Neural progenitor cell (in vitro differentiated cells): ENCODE results near the gene HABP4. TPM values are rescaled to one million over a fixed set of nuclear protein-coding genes. Genes with fewer than 3 reads are reported as not detected.

Source experiments
- DNase-seq: peaks from one replicate; pipeline ENCODE4 v3.0.0-alpha.2; 2016; ENCODE audit warnings: low spot score
- H2AFZ ChIP-seq: fragments of 200-600 bp; sonication (generic); replicated peaks from 2 replicates; pipeline ENCODE4 v1.6.1; 2016; ENCODE audit warnings: antibody characterized with exemption
- H3F3A ChIP-seq: fragments of 200-600 bp; sonication (generic); 2 replicates; pipeline ENCODE4 v1.6.1; 2016; ENCODE audit warnings: antibody characterized with exemption, low read depth
- H3K27ac ChIP-seq: fragments of 200-600 bp; sonication (generic); 2 replicates; pipeline ENCODE4 v1.5.1; 2016; ENCODE audit warnings: mild to moderate bottlenecking
- H3K27me3 ChIP-seq: fragments of 200-600 bp; sonication (generic); 2 replicates; pipeline ENCODE4 v1.6.1; 2016; ENCODE audit warnings: mild to moderate bottlenecking, moderate library complexity
- H3K36me3 ChIP-seq: fragments of 200-600 bp; sonication (generic); 2 replicates; pipeline ENCODE4 v1.5.1; 2016
- H3K4me1 ChIP-seq: fragments of 200-600 bp; sonication (generic); 2 replicates; pipeline ENCODE4 v1.6.1; 2016; ENCODE audit warnings: mixed run types
- H3K4me2 ChIP-seq: fragments of 200-600 bp; sonication (generic); 2 replicates; pipeline ENCODE4 v1.6.1; 2016
- H3K4me3 ChIP-seq: fragments of 200-600 bp; sonication (generic); 2 replicates; pipeline ENCODE4 v1.5.1; 2016
- H3K79me2 ChIP-seq: fragments of 200-600 bp; sonication (generic); 2 replicates; pipeline ENCODE4 v1.6.1; 2016; ENCODE audit warnings: low read depth
- H3K9ac ChIP-seq: fragments of 200-600 bp; sonication (generic); 2 replicates; pipeline ENCODE4 v1.6.1; 2016
- H3K9me3 ChIP-seq: fragments of 200-600 bp; sonication (generic); 2 replicates; pipeline ENCODE4 v1.5.1; 2016; ENCODE audit warnings: low read depth
- H4K20me1 ChIP-seq: fragments of 200-600 bp; sonication (generic); 2 replicates; pipeline ENCODE4 v1.6.1; 2016; ENCODE audit warnings: low read depth
- H3K27ac Mint-ChIP-seq: 3 replicates; pipeline ENCODE4 v1.8.0; 2021; ENCODE audit warnings: mixed read lengths
- H3K27me3 Mint-ChIP-seq: 2 replicates; pipeline ENCODE4 v1.8.0; 2022; ENCODE audit warnings: low read depth, mild to moderate bottlenecking, inconsistent platforms, moderate library complexity, mixed read lengths; ENCODE audit not compliant: insufficient read depth
- H3K36me3 Mint-ChIP-seq: 3 replicates; pipeline ENCODE4 v1.8.0; 2021; ENCODE audit warnings: mixed read lengths
- H3K4me1 Mint-ChIP-seq: 3 replicates; pipeline ENCODE4 v1.8.0; 2021; ENCODE audit warnings: mixed read lengths
- H3K4me3 Mint-ChIP-seq: 3 replicates; pipeline ENCODE4 v1.8.0; 2021; ENCODE audit warnings: mild to moderate bottlenecking, moderate library complexity, mixed read lengths
- H3K9me3 Mint-ChIP-seq: 3 replicates; pipeline ENCODE4 v1.8.0; 2020; ENCODE audit warnings: mixed read lengths
- EZH2 ChIP-seq: fragments of 200-600 bp; sonication (generic); IDR thresholded peaks from 2 replicates; pipeline ENCODE4 v1.6.1; 2017; ENCODE audit warnings: antibody characterized with exemption, mild to moderate bottlenecking, moderate library complexity
- EZH2phosphoT487 ChIP-seq: fragments of 200-600 bp; sonication (generic); IDR thresholded peaks from 2 replicates; pipeline ENCODE4 v1.6.1; 2017; ENCODE audit warnings: antibody characterized with exemption
- total RNA-seq: library from RNA; depleted of rRNA; stranded (reverse); fragments of >200 nt; gene quantifications from 2 replicates; pipeline ENCODE4 v1.2.3, GENCODE V29; 2015; ENCODE audit warnings: low replicate concordance
- TF ChIP-seq, protein P1 (sequence below): fragments of 200-600 bp; sonication (generic); IDR thresholded peaks from 2 replicates; pipeline ENCODE4 v1.5.1; 2017; ENCODE audit warnings: antibody characterized with exemption, mild to moderate bottlenecking

HABP4 gene
- total RNA-seq, 1 donor from 2014 or later = 12.3 TPM

GRCh38 chr9:96436063-96436455, 13.9 kb upstream of the HABP4 start:
- Mint-ChIP-seq H3K27me3 (peaks cover 5% of the 10 kb centered on the region), H3K4me3 (no peak overlapping the region), H3K27ac (peak overlapping the region; percentile 42), H3K4me1 (peaks cover 9% of the 10 kb centered on the region), H3K36me3 (no peaks in the 10 kb centered on the region), H3K9me3 (no peaks in the 10 kb centered on the region)
- H3K9ac ChIP-seq = no peak overlapping the region
- H3K36me3 ChIP-seq = no peaks in the 10 kb centered on the region
- no peaks in the 10 kb centered on the region for H3K4me1 ChIP-seq
- no peak overlapping the region for H2AFZ ChIP-seq
- H3K27ac ChIP-seq = no peak overlapping the region
- no peaks in the 10 kb centered on the region for H3K27me3 ChIP-seq
- H3K4me2 ChIP-seq = no peak overlapping the region
- H4K20me1 ChIP-seq = no peaks in the 10 kb centered on the region
- H3F3A ChIP-seq = no peaks in the 10 kb centered on the region
- no peaks in the 10 kb centered on the region for H3K9me3 ChIP-seq
- no peak for DNase-seq
- TF ChIP-seq EZH2phosphoT487 (no peak), EZH2 (no peak)
- TF ChIP-seq, protein P1, sequence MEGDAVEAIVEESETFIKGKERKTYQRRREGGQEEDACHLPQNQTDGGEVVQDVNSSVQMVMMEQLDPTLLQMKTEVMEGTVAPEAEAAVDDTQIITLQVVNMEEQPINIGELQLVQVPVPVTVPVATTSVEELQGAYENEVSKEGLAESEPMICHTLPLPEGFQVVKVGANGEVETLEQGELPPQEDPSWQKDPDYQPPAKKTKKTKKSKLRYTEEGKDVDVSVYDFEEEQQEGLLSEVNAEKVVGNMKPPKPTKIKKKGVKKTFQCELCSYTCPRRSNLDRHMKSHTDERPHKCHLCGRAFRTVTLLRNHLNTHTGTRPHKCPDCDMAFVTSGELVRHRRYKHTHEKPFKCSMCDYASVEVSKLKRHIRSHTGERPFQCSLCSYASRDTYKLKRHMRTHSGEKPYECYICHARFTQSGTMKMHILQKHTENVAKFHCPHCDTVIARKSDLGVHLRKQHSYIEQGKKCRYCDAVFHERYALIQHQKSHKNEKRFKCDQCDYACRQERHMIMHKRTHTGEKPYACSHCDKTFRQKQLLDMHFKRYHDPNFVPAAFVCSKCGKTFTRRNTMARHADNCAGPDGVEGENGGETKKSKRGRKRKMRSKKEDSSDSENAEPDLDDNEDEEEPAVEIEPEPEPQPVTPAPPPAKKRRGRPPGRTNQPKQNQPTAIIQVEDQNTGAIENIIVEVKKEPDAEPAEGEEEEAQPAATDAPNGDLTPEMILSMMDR = no peak
- H3K4me3 ChIP-seq = no peak overlapping the region
- no peaks in the 10 kb centered on the region for H3K79me2 ChIP-seq

- Histone ChIP-seq H3K4me3 (no peak overlapping the region), H3F3A (no peaks in the 10 kb centered on the region), H3K27ac (no peak overlapping the region), H3K36me3 (no peaks in the 10 kb centered on the region), H2AFZ (no peak overlapping the region), H4K20me1 (no peaks in the 10 kb centered on the region), H3K9me3 (no peaks in the 10 kb centered on the region), H3K27me3 (no peaks in the 10 kb centered on the region), H3K4me2 (no peak overlapping the region), H3K79me2 (no peaks in the 10 kb centered on the region), H3K4me1 (no peaks in the 10 kb centered on the region), H3K9ac (no peak overlapping the region)
- Mint-ChIP-seq H3K4me3 (no peak overlapping the region), H3K9me3 (no peaks in the 10 kb centered on the region), H3K4me1 (peaks cover 9% of the 10 kb centered on the region), H3K36me3 (no peaks in the 10 kb centered on the region), H3K27me3 (peaks cover 5% of the 10 kb centered on the region), H3K27ac (peak overlapping the region; percentile 42)
- no peak for TF ChIP-seq EZH2phosphoT487
- TF ChIP-seq, protein P1 = no peak
- TF ChIP-seq EZH2 = no peak
- no peak for DNase-seq
Observed at GRCh38 chr9:96436456-96437126, 13.4 kb upstream of the HABP4 start.

DNA sequence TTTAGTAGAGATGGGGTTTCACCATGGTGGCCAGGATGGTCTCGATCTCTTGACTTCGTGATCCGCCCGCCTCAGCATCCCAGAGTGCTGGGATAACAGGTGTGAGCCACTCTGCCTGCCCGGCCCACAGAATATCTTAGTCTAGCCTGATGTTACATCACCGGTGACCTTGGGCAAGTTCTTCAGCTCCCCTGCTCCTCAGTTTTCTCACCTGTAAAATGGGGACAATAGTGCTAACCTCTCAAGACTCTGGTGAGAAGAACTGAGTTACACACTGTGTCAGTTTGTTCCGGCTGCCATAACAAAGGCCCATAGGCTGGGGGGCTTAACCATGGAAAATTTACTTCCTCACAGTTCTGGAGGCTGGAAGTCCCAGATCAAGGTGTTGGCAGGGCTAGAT, 12.5 kb upstream of the HABP4 start:
- no peak for DNase-seq
- H2AFZ ChIP-seq = no peak overlapping the region
- no peaks in the 10 kb centered on the region for H4K20me1 ChIP-seq
- no peak overlapping the region for H3K27ac ChIP-seq
- no peaks in the 10 kb centered on the region for H3K36me3 ChIP-seq
- no peak overlapping the region for H3K4me2 ChIP-seq
- Mint-ChIP-seq H3K27me3 (peaks cover 5% of the 10 kb centered on the region), H3K36me3 (no peaks in the 10 kb centered on the region), H3K4me3 (no peak overlapping the region), H3K9me3 (no peaks in the 10 kb centered on the region), H3K4me1 (peaks cover 9% of the 10 kb centered on the region), H3K27ac (no peak overlapping the region)
- no peaks in the 10 kb centered on the region for H3F3A ChIP-seq
- no peaks in the 10 kb centered on the region for H3K9me3 ChIP-seq
- no peaks in the 10 kb centered on the region for H3K27me3 ChIP-seq
- TF ChIP-seq, protein P1 = no peak
- no peak for TF ChIP-seq EZH2
- no peak for TF ChIP-seq EZH2phosphoT487
- no peaks in the 10 kb centered on the region for H3K4me1 ChIP-seq
- no peak overlapping the region for H3K4me3 ChIP-seq
- no peak overlapping the region for H3K9ac ChIP-seq
- no peaks in the 10 kb centered on the region for H3K79me2 ChIP-seq
